Fibroblast of lung (primary cell): ENCODE results near the gene MPG.

ENCODE experiments used
- CTCF ChIP-seq, 2 donors: IDR thresholded peaks in 1 of 2; conservative IDR thresholded peaks in 1 of 2; 1 replicate in 1 of 2; 2 replicates in 1 of 2; pipeline ENCODE4 v1.5.1; 2011 to 2012; ENCODE audit warnings: low read length in 2 of 2, control low read depth in 1 of 2, inconsistent platforms in 1 of 2, low read depth in 1 of 2, mild to moderate bottlenecking in 1 of 2
- EZH2 ChIP-seq: IDR thresholded peaks from 2 replicates; pipeline ENCODE4 v1.5.1; 2012; ENCODE audit warnings: low read length, control low read depth, mild to moderate bottlenecking; ENCODE audit errors: missing control alignments

- TF ChIP-seq CTCF (conservative IDR thresholded peaks at IDR 0.05 in 1 of 2, IDR thresholded peaks at IDR 0.05 in 1 of 2; ENCODE audit: low read depth in 1 of 2, low read length in 2 of 2), result no peak
- no peak for TF ChIP-seq EZH2
Observed at GRCh38 chr16:78444-79150, 572 bp downstream of the MPG start.
